HTERT RPE-1 (cell line): Measurements from ENCODE around the gene AP1G2.

ENCODE experiments used
- in situ Hi-C: fragments of 300-500 bp; cut with MboI; formaldehyde crosslinking; loops from 4 replicates; pipeline ENCODE4 v1.14.3; 2020; ENCODE audit warnings: low sequenced_read_pairs

AP1G2 gene

DNA sequence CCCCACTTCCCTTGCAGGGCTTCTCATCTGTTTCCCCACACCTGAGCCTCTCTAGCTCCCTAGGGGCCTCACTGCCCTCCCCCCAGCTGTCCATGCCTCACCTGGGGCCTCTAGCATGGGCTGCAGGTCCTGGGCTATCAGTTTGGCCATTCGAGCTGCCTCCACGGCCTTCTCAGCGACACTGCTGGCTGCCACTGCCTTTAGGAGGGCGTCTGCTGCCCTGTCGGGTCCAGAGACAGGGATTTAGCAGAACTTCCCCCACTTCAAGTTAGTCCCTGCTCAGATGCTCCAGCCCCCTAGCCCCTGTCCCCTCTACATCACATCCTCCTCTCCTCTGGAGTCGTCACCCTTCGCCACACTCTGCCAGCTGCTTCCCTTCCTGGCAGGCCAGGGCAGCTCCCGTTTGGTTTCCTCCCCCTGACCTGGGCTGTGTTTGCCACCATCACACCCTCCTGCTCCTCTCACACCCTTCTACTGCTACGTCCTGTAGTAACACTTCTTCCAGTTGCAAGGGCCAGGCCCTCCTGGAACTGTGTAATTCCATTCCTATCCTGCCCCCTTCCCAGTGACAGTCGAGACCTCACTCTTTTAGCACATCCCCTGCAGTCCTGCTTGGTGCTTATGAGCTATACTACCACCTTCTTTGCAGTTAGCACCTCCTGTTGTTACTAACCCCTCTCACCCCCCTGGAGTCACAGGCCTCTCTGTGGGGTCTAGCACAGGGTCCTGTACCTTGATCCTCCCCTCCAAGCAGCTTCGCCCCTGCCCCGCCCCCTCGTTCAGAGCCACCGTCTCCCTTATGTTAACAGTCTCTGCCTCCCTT lies 4.3 kb upstream of the AP1G2 start:
- in situ Hi-C loops: no loop called here

DNA sequence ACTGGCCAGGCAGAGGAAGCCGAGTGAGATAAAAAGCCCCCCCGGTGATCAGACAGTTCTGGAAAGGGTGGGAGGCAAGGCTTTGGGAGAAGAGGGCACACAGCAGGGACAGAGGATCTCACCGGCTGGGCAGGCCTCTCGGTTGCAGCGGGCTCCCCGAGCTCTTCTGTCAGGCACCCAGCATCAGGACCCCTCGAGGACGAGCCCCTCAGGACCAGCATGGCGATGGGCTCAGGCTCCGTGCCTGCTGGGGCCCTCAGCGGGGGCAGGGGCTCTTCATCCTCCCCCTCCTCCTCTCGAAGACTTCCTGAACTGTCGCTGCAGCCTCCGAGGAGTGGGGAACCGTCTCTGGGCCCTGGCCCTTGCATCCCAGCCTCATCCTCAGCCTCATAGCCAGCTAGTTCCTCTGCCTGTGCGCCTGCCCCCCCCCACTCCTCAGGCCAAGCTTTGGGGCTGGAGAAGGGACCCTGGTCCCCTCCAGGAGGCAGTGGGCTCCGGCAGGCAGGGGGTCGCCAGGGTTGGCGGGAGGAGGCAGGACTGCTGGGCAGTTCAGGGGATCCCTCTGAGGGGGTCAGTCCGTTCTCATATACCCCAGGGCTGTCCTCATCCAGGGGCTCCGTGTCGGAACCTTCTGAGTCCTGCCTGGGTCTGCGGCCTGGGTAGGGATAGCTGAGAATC lies 3.4 kb upstream of the AP1G2 start:
- in situ Hi-C loops: no loop called here

DNA sequence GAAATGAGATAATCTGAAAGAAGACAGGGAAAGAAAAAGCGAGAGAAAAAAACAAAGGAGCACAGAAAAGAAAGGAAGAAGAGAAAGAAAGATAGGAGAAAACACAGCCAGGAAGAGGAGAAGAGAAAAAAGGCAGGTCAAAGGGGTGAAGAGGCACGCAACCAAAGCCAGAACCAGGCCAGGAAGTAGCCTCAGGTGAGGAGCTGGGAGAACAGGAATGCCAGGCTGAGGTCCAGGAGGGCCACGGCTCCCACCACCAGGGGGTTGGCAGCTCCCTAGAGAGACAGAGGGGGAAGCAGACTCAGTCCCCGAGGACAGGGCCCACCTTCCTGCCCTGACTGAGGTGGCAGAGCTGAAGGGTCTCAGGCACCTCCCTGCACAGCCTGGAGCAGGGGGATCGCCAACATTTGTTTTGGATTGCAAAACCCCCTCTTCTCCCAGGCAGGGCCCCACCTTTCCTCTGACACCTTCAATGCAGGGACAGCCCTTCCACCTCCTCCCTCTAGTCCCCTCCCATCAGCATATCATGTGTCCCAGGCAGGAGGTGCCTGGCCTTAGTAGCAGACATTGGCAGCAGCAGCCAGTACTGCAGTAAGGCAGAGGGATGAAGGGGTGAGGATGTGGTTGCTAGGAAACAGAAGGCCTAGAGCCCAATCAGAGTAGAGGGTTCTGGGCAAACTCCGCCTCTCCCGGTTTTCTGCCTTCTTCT lies 2.0 kb upstream of the AP1G2 start:
- in situ Hi-C loops: no loop called here

DNA sequence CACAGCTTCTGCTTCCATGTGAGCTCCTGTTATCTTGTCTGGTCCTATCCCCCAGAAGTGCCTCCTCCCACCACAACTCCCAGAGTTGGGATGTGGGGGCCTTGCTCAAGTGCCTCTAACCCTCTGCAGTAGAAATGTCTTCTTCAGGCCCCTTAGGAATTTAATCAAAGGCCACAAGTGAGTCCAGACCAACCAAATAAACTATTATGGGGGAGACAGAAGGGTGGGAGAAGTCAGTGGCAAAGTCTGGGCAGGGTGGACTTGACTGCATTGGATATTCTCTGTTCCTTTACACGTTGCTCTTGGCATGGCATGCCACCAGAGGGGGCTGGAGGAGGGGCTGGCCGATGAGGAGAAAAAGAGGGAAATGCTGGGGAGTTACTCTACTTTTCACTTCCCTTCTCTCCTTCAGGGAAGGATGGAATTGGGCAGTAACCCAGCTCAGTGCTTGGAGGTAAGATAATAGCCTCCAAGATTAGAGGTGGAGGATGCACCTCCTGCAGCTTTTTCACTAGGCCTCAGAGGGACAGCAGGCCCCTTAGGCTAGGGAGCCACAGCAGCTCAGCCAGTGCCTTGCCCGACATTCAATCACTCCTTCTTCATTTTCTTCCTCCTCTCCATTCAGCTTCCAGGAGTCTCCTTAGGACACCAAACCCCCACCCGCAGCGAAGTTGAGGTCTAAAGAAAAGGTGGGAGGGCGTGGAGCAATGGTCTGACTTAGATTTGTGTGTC lies 1.2 kb upstream of the AP1G2 start:
- in situ Hi-C loops: no loop called here

DNA sequence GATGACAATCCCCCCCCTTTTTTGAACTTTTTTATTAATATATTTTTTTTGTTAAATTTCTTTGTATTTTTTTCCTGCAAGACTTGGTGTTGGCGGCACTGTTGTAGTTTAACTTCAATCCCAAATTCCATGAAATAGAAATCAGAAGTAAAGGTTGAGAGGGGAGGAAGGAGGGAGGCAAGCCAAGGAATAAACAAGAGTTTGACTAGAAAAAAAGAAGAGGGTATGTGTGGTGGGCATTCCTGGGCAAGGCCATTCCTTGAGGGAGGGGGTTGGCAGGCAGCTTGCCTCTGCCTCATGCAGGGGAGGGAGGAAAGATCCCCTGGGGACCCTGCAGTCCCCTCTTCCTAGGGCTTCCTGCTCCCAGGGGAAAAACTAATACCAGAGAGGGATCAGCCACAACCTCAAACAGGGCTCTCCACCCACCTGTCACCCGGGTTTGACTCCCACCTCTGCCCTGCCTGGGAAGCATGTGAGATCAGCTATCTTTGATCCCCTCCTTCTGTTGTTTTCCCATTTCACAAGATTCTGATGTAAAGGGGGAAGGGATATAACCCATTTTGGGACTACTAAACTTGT lies 519 bp upstream of the AP1G2 start:
- in situ Hi-C loops: no loop called here

DNA sequence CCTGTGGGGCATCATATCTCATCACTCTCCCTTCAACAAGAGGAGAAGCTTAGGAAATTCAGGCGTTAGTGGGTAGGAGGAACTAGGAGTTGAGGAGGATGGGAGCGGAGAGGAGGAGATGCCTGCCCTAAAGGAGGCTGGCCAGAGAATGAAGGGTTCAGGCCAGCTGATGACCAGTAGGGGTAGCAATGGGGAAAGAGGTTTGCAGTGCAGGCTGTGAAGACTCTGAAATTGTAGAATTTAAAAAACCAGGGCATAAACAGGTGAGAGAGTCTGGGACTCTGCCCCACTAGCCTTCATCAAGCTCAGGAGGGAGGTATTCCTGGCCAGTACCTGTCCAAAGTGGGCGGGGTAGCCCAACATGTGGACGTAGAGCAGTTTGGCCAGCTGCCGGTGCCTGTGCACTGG lies 809 bp downstream of the AP1G2 start:
- in situ Hi-C loops: no loop called here

DNA sequence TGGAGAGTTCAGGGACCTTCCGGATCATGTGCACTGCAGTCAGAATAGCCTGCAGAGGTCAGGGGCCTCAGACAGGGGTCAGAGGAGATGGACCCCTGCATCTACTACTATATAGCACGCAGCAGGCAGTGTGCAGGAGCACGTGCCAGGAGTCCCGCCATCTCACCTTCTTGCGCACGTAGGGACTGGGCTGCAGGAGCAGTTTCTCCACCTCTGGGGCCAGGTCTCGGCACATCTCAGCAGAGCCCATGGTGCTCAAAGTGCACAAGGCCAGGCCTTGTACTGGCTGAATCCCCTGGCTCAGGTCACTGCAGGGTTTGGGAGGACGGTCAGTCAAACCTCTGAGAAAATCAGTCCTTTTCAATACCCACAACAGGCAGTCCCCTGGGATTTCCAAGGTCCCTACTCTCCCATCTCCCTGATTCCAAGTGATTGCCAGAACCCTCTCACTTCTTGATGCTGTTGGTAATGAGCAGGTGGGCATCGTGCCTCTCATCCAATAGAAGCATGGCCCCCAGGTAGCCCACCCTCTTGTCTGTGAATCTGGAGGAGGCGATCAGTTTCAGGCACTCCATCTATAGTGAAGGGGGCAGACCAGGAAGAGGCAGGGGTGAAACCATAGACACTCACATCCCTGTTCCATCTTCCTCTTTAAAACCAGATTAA lies 1.3 kb downstream of the AP1G2 start:
- in situ Hi-C loops: no loop called here

DNA sequence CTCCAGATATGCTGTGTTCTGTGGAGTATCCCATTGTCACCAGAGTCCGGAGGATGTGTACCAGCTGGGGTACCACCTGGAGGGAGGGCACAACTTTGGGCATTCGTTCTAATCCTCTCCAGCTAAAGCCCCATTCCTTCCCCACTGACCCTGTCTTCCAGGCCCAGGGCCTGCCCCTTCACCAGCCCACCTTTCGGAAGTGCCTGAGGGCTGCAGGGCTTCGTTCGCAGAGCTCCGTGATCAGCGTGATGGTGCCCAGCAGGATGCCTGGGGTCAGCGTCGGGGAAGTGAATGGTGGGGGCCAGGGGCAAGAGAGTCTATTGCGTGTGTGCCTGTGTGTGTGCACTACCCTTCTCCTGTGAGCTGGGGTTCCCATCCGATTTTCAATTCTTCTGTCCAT lies 2.0 kb downstream of the AP1G2 start:
- in situ Hi-C loops: no loop called here

DNA sequence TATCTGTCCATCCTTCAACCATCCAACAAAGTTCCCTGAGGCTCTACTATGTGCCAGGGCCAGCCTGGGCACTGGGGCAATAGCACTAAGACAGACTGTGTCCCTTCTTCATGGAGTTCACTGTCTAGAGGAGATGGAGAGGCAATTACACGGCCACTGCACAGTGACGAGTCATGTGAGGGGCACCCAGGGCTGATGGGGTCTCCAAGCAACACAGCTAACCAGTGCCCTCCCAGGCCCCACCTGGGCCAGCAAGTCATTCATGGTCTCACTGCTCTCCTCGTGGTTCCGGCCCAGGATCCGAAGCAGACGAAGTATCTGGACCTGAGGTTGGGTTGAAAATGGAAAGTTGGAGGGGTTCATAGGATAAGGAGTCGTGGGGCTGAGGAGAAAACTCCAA lies 2.7 kb downstream of the AP1G2 start:
- in situ Hi-C loops: no loop called here

DNA sequence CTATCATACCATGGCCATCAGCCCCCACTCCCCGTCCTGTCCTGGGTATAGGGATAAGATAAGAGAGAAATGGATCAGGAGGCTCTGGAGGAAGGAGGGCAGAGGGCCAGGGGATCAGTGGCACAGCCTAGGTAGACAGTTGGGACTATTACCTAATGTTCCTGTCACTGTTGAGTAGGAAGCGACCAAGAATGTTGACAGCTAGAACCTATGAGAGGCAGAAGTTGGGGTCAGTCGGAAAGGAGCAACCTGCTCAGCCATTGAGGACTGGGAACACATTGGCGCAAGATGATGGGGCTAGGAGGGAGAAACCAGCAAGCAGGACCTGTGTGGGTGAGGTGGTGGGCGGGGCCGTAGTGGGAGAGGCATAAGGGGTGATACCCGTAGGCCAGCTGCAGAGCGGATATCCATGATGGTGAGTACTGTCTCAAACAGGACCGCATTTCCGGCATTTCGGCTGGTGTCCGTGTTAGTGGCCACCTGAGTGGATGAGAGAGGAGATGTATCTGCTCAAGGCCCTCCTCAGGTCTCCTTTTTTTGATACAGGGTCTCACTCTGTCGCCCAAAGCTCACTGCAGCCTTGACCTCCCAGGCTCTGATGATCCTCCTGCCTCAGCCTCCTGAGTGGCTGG lies 3.3 kb downstream of the AP1G2 start:
- in situ Hi-C loops: no loop called here

DNA sequence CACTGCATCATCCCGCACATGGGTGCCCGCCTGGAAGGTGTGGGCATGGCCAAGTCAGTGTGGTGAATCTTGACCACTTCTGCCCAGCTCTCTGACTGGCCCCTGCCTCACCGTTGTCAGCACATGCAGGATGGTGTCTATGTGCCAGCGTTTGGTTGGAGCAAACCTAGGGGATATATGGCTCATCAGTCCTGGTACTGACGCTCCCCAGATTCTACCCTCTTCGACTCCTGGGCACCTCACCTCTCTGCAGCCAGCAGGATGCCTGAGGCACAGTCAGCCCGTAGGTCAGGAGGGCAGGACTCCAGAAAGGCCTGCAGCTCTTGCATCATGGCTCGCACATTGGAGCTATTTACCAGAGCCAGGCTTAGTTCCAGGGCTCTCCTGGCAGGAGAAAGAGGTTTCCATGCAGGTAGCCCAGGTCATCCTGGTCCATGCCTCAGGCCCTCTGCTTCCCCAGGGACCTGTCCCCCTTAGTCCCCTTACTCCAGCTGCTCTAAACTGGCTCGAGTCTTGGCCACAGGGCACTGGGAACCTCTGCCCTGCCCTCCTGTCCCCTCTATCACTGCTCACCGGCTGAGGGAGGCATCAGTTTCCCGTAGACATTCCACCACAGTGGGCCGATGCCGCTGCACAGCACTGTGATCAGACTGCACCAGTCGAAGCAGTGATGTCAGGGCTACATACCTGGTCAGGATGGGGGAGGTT lies 4.0 kb downstream of the AP1G2 start:
- in situ Hi-C loops: no loop called here

DNA sequence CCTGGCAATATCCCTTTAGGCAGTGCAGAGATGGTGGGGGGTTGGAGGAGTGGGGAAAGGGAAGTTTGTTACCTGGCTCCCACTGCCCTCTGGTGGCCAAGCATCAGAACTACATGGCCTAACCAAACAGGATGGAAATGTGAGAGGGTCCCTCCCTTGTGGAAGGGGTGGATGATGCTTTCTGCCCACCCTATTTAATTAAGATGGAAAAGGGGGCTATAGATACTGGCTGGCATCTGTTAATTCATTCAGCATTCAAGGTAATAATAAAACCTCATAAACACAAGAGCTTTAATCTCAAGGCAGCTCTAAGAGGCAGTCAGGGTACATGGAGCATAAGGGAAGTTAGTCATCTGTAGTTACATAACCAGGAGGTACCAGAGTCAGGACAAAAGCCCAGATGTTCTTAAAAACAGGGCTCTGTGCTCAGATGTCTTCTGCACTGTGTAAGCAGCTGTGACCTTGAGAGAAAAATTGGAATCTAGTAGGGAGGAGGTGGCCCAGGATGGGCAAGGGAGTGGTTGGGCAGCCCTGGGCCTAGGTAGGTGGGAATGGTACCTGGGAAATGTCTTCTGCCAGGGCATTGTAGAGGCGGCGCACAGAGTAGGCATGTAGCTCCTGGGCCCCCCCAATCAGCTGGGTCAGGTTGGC lies 4.6 kb downstream of the AP1G2 start:
- in situ Hi-C loops: no loop called here

DNA sequence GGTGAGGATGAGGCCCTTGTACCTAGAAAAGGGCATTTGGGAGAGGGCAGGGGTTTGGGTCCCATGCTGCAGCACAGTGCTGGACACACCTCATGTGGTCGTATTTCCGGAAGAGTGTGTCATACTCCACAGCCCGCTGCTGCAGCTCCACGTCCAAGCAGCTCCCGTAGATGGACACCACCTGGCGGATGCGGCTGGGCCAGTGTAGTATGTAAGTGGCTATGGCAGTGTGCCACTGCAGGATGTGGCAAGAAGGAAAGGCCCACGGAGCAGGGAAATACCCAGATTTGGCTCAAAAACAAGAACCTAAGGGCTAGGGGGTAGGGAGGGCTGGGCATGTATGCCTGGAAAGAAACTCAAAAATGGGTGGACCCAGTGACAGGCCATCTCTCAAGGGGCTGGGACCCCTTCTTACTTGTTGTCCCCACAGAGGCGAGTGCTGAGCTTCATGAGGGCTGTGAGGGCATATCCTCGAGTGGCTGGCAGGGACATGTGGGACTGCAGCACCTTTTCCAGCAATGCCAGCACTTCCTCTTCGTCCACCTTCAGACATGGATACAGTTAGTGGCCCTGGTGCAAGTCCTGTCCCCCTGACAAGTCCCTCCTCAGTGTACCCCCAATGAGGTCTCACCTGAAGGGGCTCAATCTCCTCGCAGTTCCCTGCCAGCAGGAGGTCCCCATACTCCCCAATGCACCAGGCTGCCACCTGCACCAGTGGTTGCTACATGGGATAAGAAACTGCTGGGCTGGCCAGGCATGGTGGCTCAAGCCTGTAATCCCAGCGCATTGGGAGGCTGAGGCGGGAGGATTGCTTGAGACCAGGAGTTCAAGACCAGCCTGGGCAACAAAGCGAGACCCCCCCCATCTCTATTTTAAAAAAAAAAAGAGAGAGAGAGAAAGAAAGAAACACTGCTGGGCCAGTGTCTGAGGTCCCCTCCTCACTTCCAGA lies 5.4 kb downstream of the AP1G2 start:
- in situ Hi-C loops: no loop called here

DNA sequence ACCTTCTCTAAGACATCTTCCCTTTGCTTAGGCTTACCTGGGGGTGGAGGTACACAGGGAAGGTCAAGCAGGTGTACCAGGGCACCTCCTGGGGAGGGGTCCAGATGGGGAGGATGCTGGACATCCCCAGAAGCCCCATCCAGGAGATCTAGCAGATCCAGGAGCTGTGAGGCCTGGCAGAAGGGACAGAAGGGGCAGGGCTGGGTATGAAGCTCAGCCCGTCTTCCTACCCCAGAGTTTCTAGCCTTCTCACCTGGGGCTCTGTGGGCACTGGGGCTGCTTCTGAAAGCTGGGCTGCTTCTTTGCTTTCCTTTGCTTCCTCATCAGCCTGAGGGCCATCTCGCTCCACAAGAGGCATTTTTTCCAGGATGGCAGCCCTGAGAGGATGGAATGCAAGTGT lies 6.3 kb downstream of the AP1G2 start:
- in situ Hi-C loops: no loop called here

DNA sequence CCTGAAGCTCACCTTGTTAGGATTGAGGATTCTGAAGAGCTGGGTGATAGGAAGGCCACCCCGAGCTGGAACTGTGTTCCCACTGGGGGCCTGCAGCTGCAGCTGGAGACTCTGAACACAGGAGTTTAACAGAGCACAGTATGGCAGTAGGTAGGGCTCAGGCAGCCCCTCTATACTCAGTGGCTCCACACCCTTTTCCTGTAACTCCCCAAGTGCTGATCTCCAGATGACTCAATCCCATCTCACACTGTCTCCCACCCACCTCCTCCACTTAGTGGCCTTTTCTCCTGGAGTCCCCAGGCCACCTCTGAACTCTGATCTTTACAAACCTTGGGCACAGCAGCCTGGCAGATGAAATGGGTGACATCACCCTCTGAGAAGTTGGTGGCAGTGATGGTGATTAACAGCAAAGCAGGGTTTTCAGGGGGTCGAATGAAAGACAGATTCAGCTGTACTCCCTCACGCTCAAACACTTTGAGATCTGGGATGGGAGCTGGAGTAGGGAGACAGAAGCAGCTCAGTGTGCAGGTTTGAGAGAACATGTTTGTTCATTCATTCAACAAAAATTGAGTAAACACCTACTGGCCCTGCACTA lies 7.6 kb downstream of the AP1G2 start:
- in situ Hi-C loops: no loop called here

DNA sequence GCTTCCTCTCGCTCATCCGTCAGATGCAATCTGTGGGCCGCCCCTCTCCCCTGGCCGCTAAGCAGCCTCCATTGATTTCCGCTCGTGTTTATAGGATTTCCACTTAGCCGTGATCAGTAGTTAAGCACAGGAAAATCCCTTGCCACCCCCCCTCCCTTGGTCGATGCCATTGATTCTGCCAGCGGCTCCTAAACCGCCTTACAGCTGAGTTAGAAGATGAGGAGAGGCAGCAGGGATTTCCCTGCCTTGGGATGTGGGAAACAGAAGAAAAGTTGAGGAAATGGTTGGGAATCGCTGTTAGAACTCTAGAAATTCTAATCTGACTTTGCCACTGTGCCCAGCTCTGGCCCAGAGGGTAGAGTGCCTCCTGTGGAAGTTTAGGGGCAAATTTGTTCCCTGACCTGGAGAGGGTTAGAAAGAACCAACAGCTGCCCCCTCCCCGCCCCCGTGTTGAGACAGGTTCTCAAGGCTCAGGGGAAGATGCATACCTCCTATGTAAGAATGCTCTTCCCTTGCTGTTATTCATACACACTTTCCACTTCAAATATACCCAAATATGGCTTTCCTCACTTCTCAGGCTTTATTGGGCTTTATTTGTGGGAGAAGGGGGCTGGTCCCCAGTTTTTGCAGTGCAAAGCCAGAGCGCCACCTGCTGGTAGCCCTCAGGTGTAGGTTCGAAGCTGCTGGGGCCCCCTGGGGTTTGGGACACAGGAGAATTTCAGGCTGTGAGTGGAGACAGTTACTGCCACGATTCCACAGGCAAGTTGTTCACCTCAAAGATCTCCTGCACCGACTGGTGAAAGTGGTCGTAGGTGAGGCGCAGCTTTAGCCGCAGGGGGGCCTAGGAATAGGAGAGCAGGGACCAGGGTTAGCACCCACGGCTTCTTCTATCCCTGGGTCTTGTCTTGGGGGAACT lies 8.3 kb downstream of the AP1G2 start:
- in situ Hi-C loops: no loop called here
